IPS-18a (cell line): ENCODE data around the gene MZT2B.
"Not testable (repeated sequence)": the region's sequence is repeated elsewhere in the genome, so short reads cannot be mapped to it uniquely, and the experiment has no call there.

Source experiments
- H3K27ac ChIP-seq: one replicate; pipeline ENCODE4 v1.5.1; 2013; ENCODE audit warnings: low read length
- H3K27me3 ChIP-seq: one replicate; pipeline ENCODE4 v1.6.1; 2013; ENCODE audit warnings: mild to moderate bottlenecking, low read length; ENCODE audit not compliant: control insufficient read depth, insufficient read depth
- H3K36me3 ChIP-seq: one replicate; pipeline ENCODE4 v1.6.1; 2013; ENCODE audit warnings: low read depth, low read length; ENCODE audit not compliant: control insufficient read depth
- H3K4me1 ChIP-seq: one replicate; pipeline ENCODE4 v1.6.1; 2013; ENCODE audit warnings: low read depth, low read length; ENCODE audit not compliant: control insufficient read depth
- H3K4me3 ChIP-seq: one replicate; pipeline ENCODE4 v1.5.1; 2013; ENCODE audit warnings: low read length
- H3K9ac ChIP-seq: one replicate; pipeline ENCODE4 v1.6.1; 2013; ENCODE audit warnings: mild to moderate bottlenecking, low read length, moderate library complexity
- H3K9me3 ChIP-seq: one replicate; pipeline ENCODE4 v1.6.1; 2013; ENCODE audit warnings: low read depth, low read length; ENCODE audit not compliant: control insufficient read depth

The MZT2B gene

GRCh38 chr2:130233066-130233465 is 51.0 kb downstream of the MZT2B start:
- not testable (repeated sequence) for H3K4me3 ChIP-seq, H3K4me1 ChIP-seq, H3K9ac ChIP-seq, H3K9me3 ChIP-seq, H3K27ac ChIP-seq, H3K36me3 ChIP-seq, H3K27me3 ChIP-seq

DNA sequence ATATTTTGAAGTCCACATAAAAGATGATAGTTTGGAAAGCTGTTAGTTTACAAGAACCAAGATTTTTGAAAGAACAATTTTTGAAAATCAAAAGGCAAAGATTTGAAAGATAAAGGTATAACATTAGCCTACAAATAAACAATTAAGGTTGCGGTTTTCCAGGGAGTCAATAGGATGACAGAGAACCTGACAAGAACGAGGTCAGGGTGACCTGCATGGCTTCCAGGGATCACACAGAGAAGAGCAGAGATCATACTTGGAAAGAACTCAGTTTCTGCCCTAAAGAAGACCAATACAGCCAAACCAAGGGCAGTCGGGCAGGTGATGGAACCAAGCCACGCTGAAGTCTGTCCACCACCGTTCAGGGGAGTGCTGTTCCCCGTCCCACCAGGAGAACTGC is 57.5 kb downstream of the MZT2B start:
- H3K9ac ChIP-seq, H3K36me3 ChIP-seq, H3K9me3 ChIP-seq, H3K27ac ChIP-seq, H3K27me3 ChIP-seq, H3K4me3 ChIP-seq, H3K4me1 ChIP-seq: not testable (repeated sequence)
